Measurements from ENCODE around the gene PPP6R2.

The PPP6R2 gene

DNA sequence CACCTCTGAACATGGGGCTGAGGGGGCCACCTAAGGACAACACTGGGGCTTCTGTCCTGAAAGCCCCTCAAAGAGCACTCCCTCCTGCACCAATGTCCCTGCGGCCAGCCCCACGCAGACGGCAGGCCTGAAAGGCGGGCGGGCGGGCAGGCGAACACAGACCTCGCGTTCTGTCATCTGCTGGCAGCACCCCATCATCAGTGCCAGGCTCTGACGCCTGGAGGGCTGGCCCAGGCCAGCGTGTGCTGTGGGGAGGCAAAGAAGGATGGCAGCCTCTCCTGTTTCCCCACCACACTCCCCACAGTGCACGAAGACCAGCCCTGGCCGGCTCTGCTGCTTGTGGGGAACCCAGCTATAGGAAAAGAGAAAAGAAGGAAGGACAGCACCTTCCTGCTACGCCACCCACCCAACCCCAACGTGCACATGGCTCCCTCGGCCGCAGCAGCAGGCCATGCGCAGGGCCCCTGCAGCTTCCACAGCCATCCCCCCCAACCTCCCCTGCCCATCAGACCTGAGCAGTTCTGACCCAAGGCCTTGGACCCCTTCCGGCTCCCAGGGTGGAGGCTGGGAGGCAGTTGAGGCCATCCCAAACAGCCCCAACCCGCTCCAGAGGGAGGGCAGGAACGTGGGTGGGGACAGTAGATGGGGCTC lies 128.2 kb downstream of the PPP6R2 start:
- no peak for DNase-seq

DNA sequence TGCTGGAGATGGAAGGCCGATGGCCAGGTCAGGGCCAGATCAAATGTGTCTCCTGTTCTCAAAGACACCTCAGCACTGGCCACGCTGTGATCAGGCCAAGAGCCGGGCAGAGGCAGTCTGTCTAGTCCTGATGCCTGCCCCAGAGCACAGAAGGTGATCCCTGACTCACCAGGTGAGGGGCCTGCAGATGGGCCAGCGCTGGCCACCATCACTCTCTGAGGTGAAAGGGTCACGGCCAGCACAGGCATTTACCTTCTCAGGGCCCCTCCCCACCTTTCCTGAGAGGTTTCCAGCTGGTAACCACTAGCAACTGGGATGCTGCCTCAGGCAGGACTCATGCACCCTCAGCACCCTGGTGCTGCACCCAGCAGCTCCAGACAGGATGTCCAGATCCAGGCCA lies 128.8 kb downstream of the PPP6R2 start:
- DNase-seq = no peak

DNA sequence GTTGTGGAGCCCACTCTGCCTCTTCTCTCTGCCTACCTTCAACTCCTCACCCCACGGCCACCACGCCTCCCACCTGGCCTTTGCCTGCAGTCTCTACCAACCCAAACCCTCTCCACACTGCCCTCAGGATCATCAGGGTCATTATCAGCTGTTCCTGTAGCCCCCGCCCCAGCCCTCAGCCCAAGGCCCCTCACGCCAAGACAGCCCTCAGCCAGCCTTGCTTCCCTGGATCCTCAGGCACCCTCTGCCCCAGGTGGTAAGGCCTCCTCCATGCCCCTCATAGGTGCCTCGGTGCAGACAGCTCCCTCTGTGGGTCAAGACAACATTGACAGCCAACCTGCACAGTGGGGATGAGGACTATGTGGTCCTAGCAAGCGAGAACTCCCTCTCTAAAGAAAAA lies 130.0 kb downstream of the PPP6R2 start:
- no peak for DNase-seq

DNA sequence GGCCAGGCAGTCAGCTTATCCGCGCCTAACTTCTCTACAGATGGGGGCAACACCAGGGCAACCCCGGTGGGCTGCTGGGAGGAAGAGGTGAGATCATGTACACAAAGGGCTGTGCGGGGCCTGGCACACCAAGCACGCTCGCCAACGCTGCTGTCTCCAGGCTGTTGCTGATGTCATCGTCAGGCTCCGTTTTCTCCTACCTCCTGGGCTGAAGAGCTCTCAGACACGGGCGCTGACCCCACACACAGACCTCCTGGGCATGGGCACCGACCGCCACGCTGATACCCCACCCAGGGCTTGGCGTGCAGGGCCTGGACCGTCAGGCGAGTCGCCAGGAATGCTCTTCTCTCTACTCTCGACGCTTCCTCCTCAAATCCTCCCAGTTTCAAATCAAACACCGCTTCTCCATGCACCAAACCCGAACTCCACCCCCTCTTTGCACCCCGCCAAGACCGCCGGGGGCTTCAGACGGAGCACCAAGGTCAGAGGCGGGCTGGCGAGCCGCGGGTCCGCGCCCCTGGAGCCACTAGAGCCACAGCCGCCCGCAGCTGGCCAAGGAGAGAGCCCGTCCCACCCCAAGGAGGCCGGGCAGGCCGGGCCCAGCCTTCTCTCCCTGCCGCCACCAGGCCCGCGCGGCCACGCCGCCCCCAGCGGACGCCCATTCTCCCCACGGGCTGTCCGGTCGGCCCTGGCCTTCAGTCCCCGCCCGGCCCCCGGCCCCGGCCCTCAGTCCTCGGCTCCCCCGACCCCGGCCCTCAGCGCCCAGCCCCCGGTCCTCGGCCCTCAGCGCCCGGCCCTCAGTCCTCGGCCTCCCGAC lies 130.9 kb downstream of the PPP6R2 start:
- no peak for DNase-seq

DNA sequence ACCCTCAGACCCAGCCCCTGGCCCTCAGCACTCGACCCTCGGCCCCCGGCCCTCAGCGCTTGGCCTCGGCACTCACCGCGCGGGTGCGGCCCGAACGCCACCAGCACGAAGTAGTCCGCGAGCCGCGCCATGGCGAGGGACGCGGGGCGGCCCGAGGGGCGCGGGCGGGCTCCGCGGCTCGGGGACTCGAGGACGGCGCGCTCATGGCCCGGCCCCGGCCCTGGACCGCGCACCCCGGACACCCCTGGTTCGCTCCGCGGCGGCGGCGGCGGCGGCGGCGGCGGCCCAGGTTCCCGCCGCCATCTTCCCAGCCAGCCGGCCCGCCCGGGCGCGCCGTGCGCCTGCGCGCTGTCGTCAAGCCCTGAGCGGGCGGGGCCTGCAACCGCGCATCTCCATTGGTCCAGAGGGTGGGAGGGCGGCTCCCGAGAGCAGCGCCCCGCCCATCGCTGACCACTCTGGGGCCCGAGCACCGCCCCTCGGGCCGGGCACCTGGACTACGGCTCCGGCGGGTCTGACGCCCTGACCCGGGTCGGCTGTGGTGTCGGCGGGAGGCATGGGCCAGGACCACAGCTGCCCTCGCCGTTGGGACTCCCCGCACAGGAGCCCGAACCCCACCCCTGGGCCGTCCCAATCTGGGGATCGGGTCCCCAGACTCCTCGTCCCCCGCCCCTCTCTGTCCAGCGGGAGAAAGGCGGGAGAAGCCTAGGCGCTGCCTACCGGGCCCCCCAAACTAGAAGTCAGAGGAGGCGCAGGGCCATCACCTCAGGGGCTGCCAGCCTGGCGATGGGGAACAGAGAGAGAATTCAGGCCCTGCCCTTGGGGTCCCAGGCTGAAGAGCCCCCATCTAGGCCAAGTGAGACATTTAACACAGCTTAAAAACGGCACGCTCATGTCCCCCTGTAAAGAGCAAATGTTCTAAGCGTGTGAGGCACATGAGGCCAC lies 131.9 kb downstream of the PPP6R2 start, which contains the start of gene SBF1:
SBF1 (minus strand) TSS at position 326 of the 942 bp plus-strand sequence; CDS start at position 131, 195 bp downstream.
- peak; percentile 71 for DNase-seq

DNA sequence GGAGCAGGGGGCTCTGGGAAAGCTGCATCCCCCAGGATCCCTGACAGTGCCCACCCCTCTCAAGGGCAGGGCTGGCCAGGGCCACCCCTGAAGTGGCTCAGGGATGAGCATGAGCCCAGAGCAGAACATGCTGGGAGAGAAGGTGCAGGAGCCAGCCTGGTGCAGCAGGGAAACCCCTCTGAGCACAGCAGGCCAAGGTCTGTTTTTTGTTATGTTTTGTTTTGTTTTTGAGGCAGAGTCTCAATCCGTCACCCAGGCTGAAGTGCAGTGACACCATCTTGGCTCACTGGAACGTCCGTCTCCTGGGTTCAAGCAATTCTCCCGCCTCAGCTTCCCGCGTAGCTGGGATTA lies 132.5 kb downstream of the PPP6R2 start:
- no peak for DNase-seq

DNA sequence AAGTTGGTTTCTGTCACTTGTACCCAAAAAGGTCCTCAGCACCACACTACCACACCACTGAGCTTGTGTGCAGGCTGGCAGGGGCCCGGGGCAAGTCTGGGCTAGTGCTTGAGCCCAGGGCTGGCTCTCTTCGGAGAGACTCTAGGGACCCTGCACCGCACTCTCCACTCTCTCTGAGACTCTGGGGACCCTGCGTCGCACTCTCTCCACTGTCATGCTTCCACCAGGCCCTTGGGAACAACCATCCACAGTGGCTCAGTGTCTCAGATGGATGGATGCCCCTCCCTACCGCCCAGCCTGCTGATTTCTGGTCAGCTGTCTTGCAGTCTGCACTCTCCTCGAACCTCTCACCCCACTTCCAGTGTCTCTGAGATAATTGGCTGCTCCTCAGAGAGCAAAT lies 133.7 kb downstream of the PPP6R2 start:
- DNase-seq = no peak

DNA sequence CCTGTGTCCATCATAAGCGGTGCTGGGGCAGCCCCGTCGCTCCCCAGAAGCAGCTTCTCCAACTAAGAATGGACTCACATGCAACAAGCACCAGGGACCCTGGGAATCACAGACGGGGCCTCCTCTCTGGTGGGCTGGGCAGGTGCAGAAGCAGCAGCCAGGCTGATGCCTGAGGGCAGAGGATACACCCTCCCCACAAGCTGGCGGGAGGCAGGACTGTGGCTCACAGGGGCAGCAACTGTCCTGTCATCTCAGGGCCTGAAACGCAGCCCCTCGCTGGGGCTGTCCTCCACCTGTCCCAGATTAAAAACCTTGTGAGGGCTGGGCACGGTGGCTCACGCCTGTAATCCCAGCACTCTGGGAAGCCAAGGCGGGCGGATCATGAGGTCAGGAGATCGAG lies 134.8 kb downstream of the PPP6R2 start:
- no peak for DNase-seq

DNA sequence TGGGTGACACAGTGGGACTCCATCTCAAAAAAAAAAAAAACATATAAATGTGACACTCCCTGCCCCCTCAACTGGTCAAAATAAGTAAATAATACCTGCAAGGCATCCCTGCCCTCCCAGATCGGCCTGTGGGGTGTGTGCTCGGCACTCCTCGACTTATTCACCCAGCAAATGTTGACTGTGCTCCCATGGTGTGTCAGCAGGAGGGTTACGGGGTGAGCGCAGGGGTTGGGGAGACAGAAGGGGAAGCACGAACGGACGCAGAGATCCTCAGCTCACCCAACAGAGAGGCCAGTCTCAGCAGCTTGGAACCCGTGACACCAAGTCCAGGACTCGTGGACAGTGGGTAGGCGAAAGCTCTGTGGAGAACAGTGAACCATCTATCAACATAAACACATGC lies 136.6 kb downstream of the PPP6R2 start:
- no peak for DNase-seq

DNA sequence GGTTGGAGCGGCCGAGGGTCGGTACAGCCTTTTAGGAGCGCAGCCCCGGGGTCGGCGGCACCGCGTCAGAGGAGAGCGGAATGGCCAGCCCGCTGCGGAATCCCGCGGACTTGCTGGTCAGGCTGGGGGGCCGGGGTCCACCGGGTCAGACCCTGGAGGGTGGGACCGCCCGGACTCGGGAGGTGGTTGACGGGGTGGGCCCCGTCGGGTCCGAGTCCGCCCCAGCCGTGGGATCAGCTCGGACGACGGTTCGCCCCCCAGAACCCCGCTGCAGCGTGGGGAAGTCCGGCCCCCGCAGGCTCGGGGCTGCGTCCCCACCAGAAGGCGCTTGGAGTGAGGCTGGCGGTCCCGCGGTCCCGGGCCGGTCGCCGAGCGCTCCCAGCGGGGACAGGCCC lies 137.9 kb downstream of the PPP6R2 start:
- no peak for DNase-seq

DNA sequence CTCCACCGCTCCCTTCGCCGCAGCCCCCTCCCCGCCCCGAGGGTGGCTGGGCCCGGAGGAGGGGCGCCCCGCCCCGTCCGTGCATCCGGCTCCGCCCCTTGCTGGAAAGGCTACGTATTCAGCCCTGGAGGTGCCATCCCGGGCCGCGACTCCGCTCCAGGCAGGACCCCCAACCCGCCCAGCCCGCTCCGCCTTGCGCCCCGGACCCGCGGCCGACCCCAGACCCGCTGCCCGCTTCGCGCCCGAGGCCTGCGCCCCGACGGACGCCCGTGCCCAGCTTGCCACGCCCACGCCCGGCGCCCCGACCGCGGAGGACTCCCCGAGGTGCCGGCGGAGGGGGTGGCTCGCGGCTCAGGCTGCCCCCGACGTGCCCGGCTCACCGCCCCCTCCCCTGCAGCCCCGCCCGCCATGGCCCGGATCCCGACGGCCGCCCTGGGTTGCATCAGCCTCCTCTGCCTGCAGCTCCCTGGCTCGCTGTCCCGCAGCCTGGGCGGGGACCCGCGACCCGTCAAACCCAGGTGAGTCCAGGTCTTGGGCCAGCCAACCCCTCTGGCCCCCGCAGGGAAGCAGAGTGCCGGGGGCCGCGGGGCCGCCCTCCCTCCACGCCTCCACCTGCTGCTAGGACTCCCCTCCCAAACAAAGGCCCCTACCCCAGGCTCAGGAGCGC lies 138.4 kb downstream of the PPP6R2 start, which contains the start of gene ADM2:
ADM2 (plus strand) TSS at position 104 of the 667 bp plus-strand sequence; CDS start at position 409, 305 bp downstream.
- DNase-seq = no peak

DNA sequence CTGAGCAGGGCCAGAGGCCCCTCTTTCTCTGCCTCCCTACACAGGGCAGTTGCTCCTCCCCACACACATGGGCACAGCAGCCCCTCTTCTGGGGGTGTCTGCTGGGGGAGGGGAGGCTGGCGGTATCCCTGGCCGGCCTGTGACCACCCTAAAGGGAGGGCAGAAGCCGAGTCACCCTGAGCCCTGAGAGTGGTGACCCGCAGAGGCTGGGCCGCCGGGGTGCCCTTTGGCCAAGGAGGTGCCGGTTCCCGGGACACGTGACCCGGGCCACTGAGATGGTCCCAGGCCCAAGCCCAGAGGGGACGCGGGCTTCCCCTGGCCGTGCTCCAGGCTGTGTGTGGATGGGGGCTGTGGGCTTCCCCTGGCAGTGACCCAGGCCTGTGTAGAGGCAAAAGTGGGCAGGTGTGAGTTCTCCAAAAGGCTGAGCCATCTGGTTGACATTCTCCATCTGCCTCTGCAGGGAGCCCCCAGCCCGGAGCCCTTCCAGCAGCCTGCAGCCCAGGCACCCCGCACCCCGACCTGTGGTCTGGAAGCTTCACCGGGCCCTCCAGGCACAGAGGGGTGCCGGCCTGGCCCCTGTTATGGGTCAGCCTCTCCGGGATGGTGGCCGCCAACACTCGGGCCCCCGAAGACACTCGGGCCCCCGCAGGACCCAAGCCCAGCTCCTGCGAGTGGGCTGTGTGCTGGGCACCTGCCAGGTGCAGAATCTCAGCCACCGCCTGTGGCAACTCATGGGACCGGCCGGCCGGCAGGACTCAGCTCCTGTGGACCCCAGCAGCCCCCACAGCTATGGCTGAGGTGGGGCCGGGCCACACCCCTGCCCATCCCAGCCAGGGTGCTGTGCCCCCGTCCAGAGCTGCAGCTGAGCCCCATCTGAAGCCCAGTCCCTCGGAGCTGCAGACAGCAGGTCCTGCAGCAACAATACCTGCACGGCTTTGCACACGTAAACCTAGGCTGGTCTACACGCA lies 139.3 kb downstream of the PPP6R2 start:
- no peak for DNase-seq

DNA sequence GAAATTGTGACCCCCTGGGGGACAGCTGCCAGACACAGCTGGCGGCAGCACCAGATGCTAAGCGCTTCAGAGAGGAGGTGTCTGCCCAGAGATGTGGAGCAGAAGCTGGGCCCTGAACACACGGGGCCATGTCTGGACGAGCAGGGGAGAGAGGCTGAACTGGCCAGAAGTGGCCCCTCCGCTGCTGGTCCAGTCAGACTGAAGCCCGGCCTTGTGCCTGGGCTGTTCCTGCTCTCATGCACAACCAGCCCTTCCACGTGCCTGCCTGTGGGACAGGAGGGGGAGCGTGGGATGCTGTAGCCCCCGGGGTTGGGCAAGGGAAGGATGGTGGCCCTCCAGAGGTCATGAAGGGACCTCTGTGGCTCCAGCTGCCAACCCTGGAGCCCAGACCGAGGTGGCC lies 140.0 kb downstream of the PPP6R2 start:
- no peak for DNase-seq

DNA sequence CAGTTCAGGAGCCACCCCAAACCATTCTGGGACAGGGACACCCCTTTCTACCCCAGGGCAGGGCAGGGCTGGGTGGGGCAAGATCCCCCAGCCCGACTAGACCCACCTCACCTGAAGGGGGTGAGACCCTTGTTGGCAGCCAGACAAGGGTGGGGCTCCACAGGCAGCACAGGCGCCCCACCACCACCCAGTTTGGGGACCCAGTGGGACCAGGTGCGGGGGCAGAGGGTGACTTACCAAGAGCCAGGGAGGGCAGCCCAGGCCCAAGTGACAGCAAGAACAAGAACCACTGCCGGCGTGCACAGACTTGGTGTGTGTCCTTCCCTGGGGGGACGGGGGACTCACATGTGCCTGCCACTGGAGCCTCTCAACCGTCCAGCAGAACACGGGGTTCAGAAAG lies 140.4 kb downstream of the PPP6R2 start:
- DNase-seq = no peak

DNA sequence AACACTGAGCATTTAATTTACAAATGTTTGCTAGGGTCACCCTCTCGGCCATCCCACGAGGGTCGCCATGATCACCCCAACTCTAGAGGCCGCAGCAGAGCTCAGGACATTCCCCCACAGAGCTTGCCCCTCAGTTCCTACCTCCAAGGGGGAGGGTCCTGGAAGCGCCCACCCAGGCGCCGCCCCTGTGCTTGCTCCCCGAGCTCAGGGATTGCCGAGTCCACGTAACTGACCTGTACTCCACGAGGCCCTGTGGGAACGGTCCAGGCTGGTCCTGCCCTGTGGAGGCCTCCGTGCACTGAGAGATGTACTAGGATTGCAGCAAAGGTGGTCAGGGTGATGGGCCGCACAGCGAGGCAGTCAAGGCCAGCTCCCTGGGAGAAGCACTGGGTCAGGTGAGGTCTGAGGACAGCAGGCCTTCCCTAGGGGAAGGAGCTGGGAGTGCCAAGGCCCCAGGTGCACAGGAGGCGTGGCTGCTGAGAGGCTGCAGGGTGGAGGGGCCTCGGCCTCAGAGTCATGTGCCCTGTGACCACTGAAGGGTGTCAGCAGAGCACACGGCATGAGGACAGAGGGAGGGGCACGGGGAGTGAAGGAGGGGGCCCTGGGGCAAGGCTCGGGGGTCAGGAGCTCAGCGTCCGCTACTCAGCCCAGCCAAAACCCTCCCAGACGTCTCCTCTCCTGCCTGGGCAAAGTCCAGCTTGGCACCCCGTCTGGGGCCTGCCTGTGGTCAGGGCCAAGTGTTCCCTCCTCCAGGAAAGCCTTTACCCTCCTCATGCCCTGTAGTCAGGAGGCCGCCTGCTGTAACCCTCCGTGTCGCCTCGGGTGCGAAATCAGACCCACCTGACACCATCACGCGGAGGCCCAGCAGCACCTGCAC lies 141.1 kb downstream of the PPP6R2 start:
- DNase-seq = no peak

DNA sequence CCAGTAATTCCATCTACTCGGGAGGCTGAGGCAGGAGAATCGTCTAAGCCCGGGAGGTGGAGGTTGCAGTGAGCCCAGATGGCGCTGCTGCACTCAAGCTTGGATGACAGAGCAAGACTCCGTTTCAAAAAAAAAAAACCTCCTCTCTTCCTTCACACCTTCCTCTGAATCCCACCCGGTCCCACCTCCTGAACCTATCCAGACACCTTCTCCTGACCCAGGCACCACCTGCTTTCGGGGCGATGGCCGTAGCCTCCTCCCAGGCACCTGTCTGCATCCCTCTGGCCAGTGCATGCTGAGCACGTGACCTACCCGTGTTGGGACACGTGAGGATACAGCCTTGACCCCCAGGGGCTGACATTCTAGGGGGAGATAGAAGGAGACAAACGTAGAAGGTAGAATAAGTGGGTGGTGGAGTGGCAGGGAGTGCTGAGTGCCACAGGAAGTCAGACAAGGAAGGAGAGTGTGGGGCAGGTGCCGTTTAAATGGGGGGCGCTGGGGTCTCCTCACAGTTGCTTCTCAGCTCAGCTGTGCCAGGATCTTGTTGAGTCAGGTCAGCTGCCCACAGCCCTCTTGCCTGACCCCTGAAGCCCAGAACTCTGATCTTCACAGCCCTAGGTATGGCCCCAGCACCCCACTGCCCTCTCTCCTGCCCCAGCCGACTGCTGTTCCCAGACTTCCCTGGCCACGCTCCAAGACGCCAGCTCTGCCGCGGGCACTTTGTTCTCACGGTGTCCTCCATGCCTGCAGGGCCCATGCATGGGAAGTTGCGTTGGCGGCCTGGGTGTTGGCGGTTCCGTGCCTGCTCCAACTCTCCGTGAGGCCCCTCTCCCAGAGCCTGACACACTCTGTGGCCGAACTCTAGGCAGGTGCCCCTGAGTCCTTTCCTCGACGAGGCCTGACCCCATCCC lies 142.3 kb downstream of the PPP6R2 start:
- DNase-seq = no peak

DNA sequence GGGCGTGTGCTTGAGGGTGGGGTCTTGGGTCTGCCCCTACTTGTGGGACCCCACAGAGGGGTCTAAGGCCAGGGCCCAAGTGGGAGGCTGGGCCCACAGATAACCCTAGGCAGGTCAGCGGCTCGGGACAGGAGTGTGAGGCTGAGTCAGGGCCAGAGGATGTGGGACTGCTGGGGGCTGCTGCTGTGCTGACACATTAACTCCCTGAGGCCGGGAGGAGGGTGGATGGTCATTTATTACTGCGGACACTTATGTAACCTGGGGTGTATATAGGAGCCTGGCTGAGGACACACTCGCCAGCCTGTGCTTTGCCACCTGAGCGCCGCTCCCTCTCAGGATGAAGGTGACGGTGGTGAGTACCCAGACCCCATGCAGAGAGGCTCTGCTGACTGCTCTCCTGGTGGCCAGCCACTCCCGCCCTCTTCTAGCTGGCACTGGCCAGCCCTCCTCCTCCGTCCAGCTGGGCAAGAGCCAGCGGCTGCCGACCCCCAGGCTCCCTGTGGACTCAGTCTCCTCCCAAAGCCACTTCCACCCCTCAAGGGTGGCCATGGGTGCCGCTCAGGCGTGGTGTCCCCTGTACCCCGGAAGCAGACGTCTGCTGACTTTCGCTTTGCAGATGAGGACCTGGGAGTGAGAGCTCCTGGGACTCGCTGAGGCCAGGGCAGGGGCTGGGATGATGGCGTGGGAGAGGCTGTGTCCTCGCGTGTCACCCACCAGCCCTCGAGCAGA lies 143.6 kb downstream of the PPP6R2 start, which contains the start of gene MIOX:
MIOX (plus strand) TSS at position 299 of the 729 bp plus-strand sequence; CDS start at position 338, 39 bp downstream.
- no peak for DNase-seq

DNA sequence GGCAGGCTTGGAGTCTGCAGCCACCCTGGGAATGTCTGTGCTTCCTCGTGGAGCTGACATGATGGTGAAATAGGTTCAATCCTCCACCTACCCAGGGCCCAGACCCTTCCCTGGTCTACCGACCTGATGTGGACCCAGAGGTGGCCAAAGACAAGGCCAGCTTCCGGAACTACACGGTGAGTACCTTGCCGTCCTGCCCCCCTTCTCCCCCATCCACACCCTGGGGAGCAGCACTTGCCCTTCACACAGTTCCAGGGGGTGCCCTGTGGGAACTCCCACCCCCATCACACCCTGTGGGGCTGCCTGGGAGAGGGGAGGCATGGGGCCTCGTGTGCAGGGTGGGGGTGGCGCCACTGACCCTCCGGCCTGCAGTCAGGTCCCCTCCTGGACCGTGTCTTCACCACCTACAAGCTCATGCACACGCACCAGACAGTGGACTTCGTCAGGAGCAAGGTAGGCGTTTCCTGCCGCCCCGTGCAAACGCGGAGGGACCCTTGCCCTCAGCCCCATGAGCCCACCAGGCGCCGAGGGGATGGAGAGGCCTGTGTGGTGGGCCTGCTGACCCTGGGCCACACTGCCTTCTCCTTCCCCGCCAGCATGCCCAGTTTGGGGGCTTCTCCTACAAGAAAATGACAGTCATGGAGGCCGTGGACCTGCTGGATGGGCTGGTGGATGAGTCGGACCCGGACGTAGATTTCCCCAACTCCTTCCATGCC lies 144.3 kb downstream of the PPP6R2 start:
- DNase-seq = no peak

Data from NCI-H774 (cell line).